ENCODE data around the gene KCNS3. TPM values are rescaled to one million over a fixed set of nuclear protein-coding genes. Genes with fewer than 3 reads are reported as not detected.

Gene KCNS3
- 4.5 TPM for polyA plus RNA-seq (2013, experiment 1 of 2)
- 1.6 TPM for polyA plus RNA-seq (2013, experiment 2 of 2)

- peaks cover 6% of the 10 kb centered on the region for H3K4me1 ChIP-seq (ENCODE audit: control insufficient read depth, insufficient read depth, low read length, poor library complexity, severe bottlenecking)
- no peaks in the 10 kb centered on the region for H3K36me3 ChIP-seq (ENCODE audit: control insufficient read depth, insufficient read depth, low read length)
- 0% methylated on average over 74 to 80 of the region's 106 CpGs for WGBS, 2 experiments (ENCODE audit: insufficient coverage in 2 of 2)
- no peaks in the 10 kb centered on the region for H3K9me3 ChIP-seq (ENCODE audit: control insufficient read depth, low read length)
- no peak within 1 kb of the TSS for H3K27ac ChIP-seq (ENCODE audit: low read depth, low read length, severe bottlenecking)
- peak within 1 kb of the TSS; percentile 56 for H3K4me3 ChIP-seq (ENCODE audit: extremely low read depth, insufficient read depth, low read length, poor library complexity, severe bottlenecking)
Observed at GRCh38 chr2:17878281-17879136, at the start of gene KCNS3. TSS of gene KCNS3 (plus strand) at chr2:17878667. CDS start at chr2:17931009, 52,342 bp downstream.

- Histone ChIP-seq H3K27ac (ENCODE audit: low read depth, low read length, severe bottlenecking) (no peak overlapping the region), H3K36me3 (ENCODE audit: control insufficient read depth, insufficient read depth, low read length) (no peaks in the 10 kb centered on the region), H3K4me3 (ENCODE audit: extremely low read depth, insufficient read depth, low read length, poor library complexity, severe bottlenecking) (no peak overlapping the region), H3K4me1 (ENCODE audit: control insufficient read depth, insufficient read depth, low read length, poor library complexity, severe bottlenecking) (no peaks in the 10 kb centered on the region), H3K9me3 (ENCODE audit: control insufficient read depth, low read length) (no peaks in the 10 kb centered on the region)
- 16 to 17% methylated on average over 29 to 31 of the region's 37 CpGs for WGBS, 2 experiments (ENCODE audit: insufficient coverage in 2 of 2)
Observed at GRCh38 chr2:17830053-17831034, 48.1 kb upstream of the KCNS3 start.

- Histone ChIP-seq H3K4me3 (ENCODE audit: extremely low read depth, insufficient read depth, low read length, poor library complexity, severe bottlenecking) (no peak overlapping the region), H3K4me1 (ENCODE audit: control insufficient read depth, insufficient read depth, low read length, poor library complexity, severe bottlenecking) (no peaks in the 10 kb centered on the region), H3K9me3 (ENCODE audit: control insufficient read depth, low read length) (no peaks in the 10 kb centered on the region), H3K36me3 (ENCODE audit: control insufficient read depth, insufficient read depth, low read length) (no peaks in the 10 kb centered on the region), H3K27ac (ENCODE audit: low read depth, low read length, severe bottlenecking) (no peak overlapping the region)
- 50 to 64% methylated on average over 2 of the region's 2 CpGs for WGBS, 2 experiments (ENCODE audit: insufficient coverage in 2 of 2)
Observed at GRCh38 chr2:17835516-17835915, 43.0 kb upstream of the KCNS3 start.

- Histone ChIP-seq H3K4me3 (ENCODE audit: extremely low read depth, insufficient read depth, low read length, poor library complexity, severe bottlenecking) (no peak overlapping the region), H3K36me3 (ENCODE audit: control insufficient read depth, insufficient read depth, low read length) (no peaks in the 10 kb centered on the region), H3K4me1 (ENCODE audit: control insufficient read depth, insufficient read depth, low read length, poor library complexity, severe bottlenecking) (no peaks in the 10 kb centered on the region), H3K9me3 (ENCODE audit: control insufficient read depth, low read length) (no peaks in the 10 kb centered on the region), H3K27ac (ENCODE audit: low read depth, low read length, severe bottlenecking) (no peak overlapping the region)
- 100% methylated on average over 1 to 2 of the region's 2 CpGs for WGBS, 2 experiments (ENCODE audit: insufficient coverage in 2 of 2)
Observed at GRCh38 chr2:17839959-17840358, 38.5 kb upstream of the KCNS3 start.

- Histone ChIP-seq H3K36me3 (ENCODE audit: control insufficient read depth, insufficient read depth, low read length) (no peaks in the 10 kb centered on the region), H3K27ac (ENCODE audit: low read depth, low read length, severe bottlenecking) (no peak overlapping the region), H3K9me3 (ENCODE audit: control insufficient read depth, low read length) (no peaks in the 10 kb centered on the region), H3K4me1 (ENCODE audit: control insufficient read depth, insufficient read depth, low read length, poor library complexity, severe bottlenecking) (no peaks in the 10 kb centered on the region), H3K4me3 (ENCODE audit: extremely low read depth, insufficient read depth, low read length, poor library complexity, severe bottlenecking) (no peak overlapping the region)
- WGBS, 2 experiments (ENCODE audit: insufficient coverage in 2 of 2): 67 to 79% methylated on average over 2 of the region's 2 CpGs
Observed at GRCh38 chr2:17843457-17843856, 35.0 kb upstream of the KCNS3 start.

GRCh38 chr2:17845806-17846205 is 32.7 kb upstream of the KCNS3 start:
- no peaks in the 10 kb centered on the region for H3K36me3 ChIP-seq (ENCODE audit: control insufficient read depth, insufficient read depth, low read length)
- H3K4me1 ChIP-seq (ENCODE audit: control insufficient read depth, insufficient read depth, low read length, poor library complexity, severe bottlenecking): no peaks in the 10 kb centered on the region
- 91 to 99% methylated on average over 7 of the region's 7 CpGs for WGBS, 2 experiments (ENCODE audit: insufficient coverage in 2 of 2)
- no peaks in the 10 kb centered on the region for H3K9me3 ChIP-seq (ENCODE audit: control insufficient read depth, low read length)
- H3K4me3 ChIP-seq (ENCODE audit: extremely low read depth, insufficient read depth, low read length, poor library complexity, severe bottlenecking): no peak overlapping the region
- no peak overlapping the region for H3K27ac ChIP-seq (ENCODE audit: low read depth, low read length, severe bottlenecking)

- no peaks in the 10 kb centered on the region for H3K4me1 ChIP-seq (ENCODE audit: control insufficient read depth, insufficient read depth, low read length, poor library complexity, severe bottlenecking)
- H3K27ac ChIP-seq (ENCODE audit: low read depth, low read length, severe bottlenecking): no peak overlapping the region
- H3K4me3 ChIP-seq (ENCODE audit: extremely low read depth, insufficient read depth, low read length, poor library complexity, severe bottlenecking): no peak overlapping the region
- no peaks in the 10 kb centered on the region for H3K9me3 ChIP-seq (ENCODE audit: control insufficient read depth, low read length)
- no peaks in the 10 kb centered on the region for H3K36me3 ChIP-seq (ENCODE audit: control insufficient read depth, insufficient read depth, low read length)
- WGBS, 2 experiments (ENCODE audit: insufficient coverage in 2 of 2): 94% methylated on average over 2 of the region's 3 CpGs; no CpG with 5 or more reads in 1 of the 2 experiments
Observed at GRCh38 chr2:17846676-17847075, 31.8 kb upstream of the KCNS3 start.

GRCh38 chr2:17847236-17847635 is 31.2 kb upstream of the KCNS3 start:
- no peak overlapping the region for H3K27ac ChIP-seq (ENCODE audit: low read depth, low read length, severe bottlenecking)
- WGBS, 2 experiments (ENCODE audit: insufficient coverage in 2 of 2): 86% methylated on average over 1 of the region's 2 CpGs; no CpG with 5 or more reads in 1 of the 2 experiments
- H3K4me3 ChIP-seq (ENCODE audit: extremely low read depth, insufficient read depth, low read length, poor library complexity, severe bottlenecking): no peak overlapping the region
- H3K9me3 ChIP-seq (ENCODE audit: control insufficient read depth, low read length): no peaks in the 10 kb centered on the region
- H3K36me3 ChIP-seq (ENCODE audit: control insufficient read depth, insufficient read depth, low read length): no peaks in the 10 kb centered on the region
- H3K4me1 ChIP-seq (ENCODE audit: control insufficient read depth, insufficient read depth, low read length, poor library complexity, severe bottlenecking): no peaks in the 10 kb centered on the region

- WGBS, 2 experiments (ENCODE audit: insufficient coverage in 2 of 2): 64 to 94% methylated on average over 3 to 4 of the region's 5 CpGs
- H3K4me3 ChIP-seq (ENCODE audit: extremely low read depth, insufficient read depth, low read length, poor library complexity, severe bottlenecking): no peak overlapping the region
- no peaks in the 10 kb centered on the region for H3K4me1 ChIP-seq (ENCODE audit: control insufficient read depth, insufficient read depth, low read length, poor library complexity, severe bottlenecking)
Observed at GRCh38 chr2:17849275-17849674, 29.2 kb upstream of the KCNS3 start.

GRCh38 chr2:17850151-17850550 is 28.3 kb upstream of the KCNS3 start:
- Histone ChIP-seq H3K27ac (ENCODE audit: low read depth, low read length, severe bottlenecking) (no peak overlapping the region), H3K4me3 (ENCODE audit: extremely low read depth, insufficient read depth, low read length, poor library complexity, severe bottlenecking) (no peak overlapping the region), H3K36me3 (ENCODE audit: control insufficient read depth, insufficient read depth, low read length) (no peaks in the 10 kb centered on the region), H3K9me3 (ENCODE audit: control insufficient read depth, low read length) (no peaks in the 10 kb centered on the region), H3K4me1 (ENCODE audit: control insufficient read depth, insufficient read depth, low read length, poor library complexity, severe bottlenecking) (no peaks in the 10 kb centered on the region)
- whole genome bisulfite sequencing, 2 experiments (ENCODE audit: insufficient coverage in 2 of 2): 83 to 88% methylated on average over 4 of the region's 4 CpGs

More at GRCh38 chr2:17849275-17849674, 29.2 kb upstream of the KCNS3 start:
- H3K9me3 ChIP-seq (ENCODE audit: control insufficient read depth, low read length): no peaks in the 10 kb centered on the region
- no peaks in the 10 kb centered on the region for H3K36me3 ChIP-seq (ENCODE audit: control insufficient read depth, insufficient read depth, low read length)
- H3K27ac ChIP-seq (ENCODE audit: low read depth, low read length, severe bottlenecking): no peak overlapping the region

Data from mesodermal cell (in vitro differentiated cells).